ENCODE measurements around the gene DLGAP1.
A peak's percentile ranks its signal among the peaks of the same experiment; 100 is the strongest.

The DLGAP1 gene

DNA sequence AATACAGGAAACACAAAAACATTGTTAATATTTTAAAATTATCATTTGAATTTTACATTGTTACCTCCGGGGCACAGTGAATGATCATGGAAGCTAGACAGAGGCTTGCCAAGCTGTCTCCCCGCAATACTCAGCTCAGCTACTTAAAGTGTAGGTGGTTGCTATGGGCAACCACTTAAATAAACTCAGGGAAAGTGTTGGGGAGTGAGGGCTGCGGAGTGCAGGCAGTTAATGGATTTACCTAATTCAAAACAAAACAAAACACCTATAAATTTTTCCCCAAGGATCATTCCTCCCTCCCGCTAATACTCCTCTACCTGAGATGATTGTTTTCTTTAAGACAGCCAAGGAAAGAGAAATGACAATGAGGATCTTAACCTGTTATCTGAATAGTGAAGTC, 655.6 kb downstream of the DLGAP1 start:
- FAIRE-seq (no peak), DNase-seq (ENCODE audit: insufficient read length, low spot score) (no peak)

DNA sequence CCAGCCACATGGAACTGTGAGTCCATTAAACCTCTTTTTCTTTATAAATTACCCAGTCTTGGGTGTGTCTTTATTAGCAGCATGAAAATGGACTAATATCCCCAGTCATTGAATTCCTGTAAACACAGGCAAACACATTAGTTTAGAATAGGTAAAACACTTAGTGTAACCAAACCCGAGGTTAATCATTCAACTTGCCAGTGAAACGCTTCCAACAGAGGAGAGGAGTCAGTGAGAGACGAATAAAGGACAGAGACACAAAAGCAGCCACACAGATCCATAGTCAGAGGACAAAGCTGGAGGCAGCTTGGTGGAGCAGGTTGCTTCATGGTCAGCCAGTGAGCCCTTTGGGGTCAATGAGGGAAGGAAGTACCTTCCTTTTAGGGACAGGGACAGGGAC, 657.1 kb downstream of the DLGAP1 start:
- DNase-seq (ENCODE audit: insufficient read length, low spot score) (no peak), FAIRE-seq (no peak)

DNA sequence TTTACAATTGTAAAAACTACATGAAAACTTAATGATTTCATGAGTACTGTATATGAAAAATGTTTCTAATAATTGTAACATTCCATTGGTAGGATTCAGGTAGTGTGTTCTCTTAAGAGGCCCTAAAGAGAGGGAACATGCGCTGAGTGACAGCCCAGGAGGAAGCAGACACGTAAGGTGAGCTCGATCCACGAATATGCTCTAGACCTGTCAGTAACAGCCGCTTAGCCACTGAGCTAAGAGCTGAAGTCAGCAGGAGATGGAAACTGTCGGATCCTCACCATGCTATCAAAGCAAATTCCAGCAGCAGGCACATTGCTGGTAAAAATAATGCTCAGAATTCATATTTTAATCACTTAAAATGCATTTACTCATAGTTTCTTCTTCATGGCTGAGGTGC, 658.7 kb downstream of the DLGAP1 start:
- DNase-seq (ENCODE audit: insufficient read length, low spot score) (no peak), FAIRE-seq (no peak)

DNA sequence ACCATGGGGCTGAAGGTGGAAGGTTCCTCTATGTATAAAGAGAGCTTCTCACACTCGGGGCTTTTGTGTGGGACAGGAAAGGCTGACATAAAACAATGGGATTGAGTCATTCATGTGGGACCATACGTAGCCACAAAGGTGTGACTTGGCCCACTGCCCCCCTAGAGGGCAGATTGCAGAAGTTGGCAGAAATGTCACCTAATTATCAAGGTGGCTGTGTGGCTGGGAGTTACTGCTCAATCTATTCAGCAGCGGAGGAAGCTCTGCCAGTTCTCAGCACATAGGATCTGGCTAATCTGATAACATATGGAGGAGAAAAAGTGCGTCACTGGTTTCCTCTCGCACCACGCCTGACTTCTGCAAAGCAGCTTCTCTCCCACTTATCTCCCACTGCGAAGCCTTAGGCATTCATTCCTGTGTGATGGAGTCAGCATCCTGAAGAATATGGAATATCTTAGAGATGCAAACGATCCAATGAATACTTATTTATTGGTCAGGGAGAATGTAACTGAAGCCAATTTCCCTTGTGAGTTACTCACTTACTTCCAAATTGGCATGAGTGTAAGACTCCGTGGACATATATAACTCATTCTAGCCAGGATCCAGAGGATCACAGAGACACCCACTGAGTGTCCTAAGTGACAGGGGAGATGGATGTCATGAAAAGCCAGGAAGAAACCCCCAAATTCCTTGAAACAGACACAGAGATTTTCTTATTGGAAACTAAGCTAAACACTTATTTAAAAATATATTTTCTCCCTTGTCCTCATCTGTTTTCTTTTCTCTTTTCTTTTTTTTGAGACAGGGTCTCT, 660.4 kb downstream of the DLGAP1 start:
- DNase-seq (ENCODE audit: insufficient read length, low spot score), result no peak
- no peak for FAIRE-seq

DNA sequence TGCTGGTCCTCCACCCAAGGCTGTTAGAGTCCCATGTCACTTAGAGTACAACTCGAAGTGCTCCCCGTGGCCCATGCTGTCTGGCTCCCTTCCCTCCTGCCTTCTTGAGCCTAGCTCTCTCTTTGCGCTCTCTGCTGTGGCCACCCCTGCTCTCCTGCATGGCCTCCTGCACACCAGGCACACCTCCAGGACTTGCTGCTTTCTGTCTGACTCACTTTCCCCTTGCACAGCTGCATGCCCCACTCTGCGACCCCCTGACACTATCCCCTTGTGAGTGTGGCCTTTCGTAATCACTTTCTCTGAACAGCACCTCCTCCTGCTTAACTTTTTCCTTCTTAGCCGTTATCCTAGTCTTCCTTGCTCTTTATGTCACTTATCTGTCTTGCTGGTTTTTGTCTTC, 661.6 kb downstream of the DLGAP1 start:
- FAIRE-seq (no peak), DNase-seq (ENCODE audit: insufficient read length, low spot score) (no peak)

DNA sequence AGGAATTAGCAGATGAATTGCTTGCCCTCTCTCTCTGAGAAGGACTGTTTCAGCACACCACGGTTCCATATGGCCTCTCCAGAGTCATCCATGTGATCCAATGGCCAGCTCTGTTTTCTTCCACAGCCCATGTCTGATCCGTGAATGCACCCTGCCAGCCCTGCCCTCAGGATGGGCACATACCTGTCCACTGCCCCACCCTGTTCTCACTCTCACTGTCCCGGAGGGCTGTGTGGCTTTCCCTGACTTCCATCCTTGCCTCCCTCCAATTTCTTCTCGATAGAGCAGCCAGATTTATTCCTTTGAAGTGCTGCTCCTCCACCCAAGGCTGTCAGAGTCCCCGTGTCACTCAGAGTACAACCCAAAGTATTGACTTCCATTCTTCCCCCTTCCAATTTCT, 662.0 kb downstream of the DLGAP1 start:
- no peak for FAIRE-seq
- DNase-seq (ENCODE audit: insufficient read length, low spot score), result no peak

DNA sequence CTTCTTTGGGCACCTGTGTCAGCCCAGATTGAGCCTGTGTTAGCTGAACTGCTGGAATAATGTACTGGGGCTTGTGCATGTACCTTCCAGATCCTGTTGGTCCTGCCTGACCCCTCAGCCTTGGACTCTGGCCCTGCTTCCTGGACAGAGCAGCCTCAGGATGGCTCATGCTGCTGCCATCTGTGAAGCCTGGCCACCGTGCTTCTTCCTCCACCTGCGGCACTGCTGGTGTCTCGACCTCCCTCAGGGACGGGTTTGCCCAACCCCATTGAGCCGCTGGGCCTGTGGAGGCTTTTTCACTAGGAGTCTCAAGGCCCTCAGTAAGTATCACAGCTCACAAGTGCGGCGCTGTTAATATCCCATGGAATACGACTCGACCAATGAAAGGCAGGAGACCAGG, 662.4 kb downstream of the DLGAP1 start:
- FAIRE-seq, result no peak
- DNase-seq (ENCODE audit: insufficient read length, low spot score), result no peak

DNA sequence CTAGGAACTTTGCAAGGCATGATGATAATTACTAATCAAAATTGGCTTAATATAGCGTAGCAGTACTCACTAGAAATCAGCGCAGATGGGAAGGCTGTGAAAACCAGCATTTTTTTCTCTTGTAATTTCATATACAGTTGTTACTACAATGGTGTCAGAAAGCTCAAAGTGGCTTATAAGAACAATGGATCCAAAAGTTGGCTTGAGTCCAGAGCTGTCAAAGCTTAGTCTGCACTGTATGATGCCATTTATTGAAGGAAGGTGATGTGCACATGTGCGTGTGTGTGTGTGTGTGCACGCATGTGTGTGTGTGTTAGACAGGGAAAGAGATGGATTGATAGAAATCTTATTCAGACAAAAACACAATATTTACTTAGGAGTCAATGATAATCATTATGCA, 663.9 kb downstream of the DLGAP1 start:
- DNase-seq (ENCODE audit: insufficient read length, low spot score) (no peak), FAIRE-seq (no peak)

DNA sequence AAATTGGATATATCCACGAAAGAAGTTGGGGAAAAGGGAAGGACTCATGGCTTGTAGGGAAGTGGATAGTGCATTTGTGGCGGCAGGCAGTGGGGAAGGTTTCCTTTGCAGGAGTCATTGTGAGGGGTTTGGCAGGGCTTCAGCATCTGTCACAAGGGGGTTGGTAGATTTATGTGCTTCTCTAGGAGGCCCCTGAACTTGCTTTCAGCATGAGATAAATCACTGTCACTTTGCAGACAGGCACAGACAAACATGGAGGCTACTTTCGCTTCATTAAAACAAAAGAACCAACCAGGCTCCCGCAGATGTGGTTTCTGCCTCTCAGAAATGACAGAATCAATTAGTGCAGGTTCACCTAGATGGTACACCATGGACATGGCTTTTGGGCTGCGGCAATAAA, 664.4 kb downstream of the DLGAP1 start:
- DNase-seq (ENCODE audit: insufficient read length, low spot score) (no peak), FAIRE-seq (no peak)

DNA sequence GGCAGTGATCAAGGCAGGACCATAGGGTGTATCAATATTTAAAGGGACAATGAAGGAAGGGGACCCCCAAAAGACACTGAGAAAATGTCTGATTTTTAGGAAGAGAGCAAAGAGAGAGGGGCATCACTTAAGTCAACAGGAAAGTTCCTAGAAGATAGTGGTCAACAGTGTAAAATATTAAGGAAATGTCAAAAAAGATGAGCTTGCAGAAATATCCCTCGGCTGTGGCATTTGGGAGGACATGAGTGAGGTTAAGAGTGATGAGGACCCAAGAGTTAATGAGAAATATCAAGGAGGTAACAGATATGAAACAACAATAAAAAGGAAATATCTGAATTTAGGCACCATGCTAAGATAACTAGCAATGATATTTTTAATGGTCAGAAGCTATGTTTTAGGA, 665.6 kb downstream of the DLGAP1 start:
- DNase-seq (ENCODE audit: insufficient read length, low spot score) (no peak), FAIRE-seq (no peak)

DNA sequence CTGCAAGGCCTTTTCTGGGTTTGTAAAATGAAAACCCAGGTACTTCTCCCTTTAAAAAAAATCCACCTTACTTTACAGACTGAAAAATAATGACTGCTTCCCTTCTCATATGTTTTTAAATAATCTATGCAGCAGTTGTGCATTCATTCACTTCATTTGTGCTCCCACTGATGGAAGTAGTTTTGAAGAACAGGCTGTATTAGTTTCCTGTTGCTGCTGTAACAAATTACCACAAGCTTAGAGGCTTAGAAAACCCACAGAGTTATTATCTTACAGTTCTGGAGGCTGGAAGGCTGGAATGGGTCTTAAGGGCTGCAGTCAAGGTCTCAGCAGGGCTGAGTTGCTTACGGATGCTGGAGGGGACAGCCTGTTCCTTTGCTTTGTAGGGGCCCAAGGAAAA, 670.2 kb downstream of the DLGAP1 start:
- no peak for FAIRE-seq

DNA sequence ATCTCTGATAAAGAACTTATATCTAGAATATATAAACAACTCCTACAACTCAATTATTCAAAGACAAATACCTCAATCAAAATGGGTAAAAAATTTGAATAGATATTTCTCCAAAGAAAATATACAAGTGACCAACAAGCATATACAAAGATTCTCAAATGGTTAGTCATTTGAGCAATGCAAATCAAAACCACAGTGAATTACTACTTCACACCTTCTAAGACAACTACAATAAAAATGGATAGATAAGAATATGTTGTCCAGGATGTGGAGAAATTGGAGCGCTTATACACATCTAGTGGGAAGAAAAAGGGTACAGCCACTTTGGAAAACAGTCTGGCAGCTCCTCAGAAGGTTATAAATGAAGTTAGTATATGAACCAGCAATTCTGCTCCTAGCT, 672.2 kb downstream of the DLGAP1 start:
- no peak for FAIRE-seq

More for the DNA sequence above, 670.2 kb downstream of the DLGAP1 start:
- no peak for DNase-seq (ENCODE audit: insufficient read length, low spot score)

DNA sequence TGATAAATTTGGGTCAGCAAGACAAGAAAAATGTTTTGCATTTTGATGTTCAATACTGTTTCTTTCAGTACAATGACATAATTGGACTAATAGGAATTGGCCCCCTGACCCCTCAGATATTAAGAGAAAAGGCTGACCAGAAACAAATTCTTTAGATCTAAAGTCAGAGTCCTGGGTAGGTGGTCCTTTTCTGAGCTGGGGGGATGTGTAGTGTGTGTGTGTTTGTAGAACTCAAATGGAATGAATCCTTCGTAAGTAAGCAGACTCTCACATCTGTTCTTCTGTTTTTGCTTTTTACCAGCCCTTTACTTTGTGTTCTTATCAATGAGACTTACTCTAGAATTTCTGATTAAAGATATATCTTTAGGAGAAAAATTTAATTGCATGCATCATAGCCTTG, 677.4 kb downstream of the DLGAP1 start:
- FAIRE-seq (no peak), DNase-seq (ENCODE audit: insufficient read length, low spot score) (no peak)

More for the DNA sequence above, 672.2 kb downstream of the DLGAP1 start:
- DNase-seq (ENCODE audit: insufficient read length, low spot score), result no peak

DNA sequence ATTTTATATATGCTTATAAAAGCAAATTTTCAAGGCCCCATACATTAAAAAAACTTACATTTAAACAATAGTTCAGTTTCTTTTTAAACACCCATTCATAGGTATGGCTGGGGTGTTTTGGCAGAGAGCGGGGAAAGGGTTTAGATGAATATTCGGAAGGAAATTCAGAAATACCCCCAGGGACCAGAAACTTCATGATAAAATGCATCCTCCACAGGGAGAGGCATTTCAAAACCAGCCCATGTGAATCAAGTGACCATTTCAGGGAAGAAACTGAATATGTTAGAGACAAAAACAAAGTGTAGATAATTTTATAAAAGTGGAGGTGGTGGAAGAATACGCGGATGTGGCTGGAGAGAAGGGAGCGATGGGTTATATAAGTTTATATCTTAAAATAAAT, 678.0 kb downstream of the DLGAP1 start:
- DNase-seq (ENCODE audit: insufficient read length, low spot score) (no peak), FAIRE-seq (no peak)

DNA sequence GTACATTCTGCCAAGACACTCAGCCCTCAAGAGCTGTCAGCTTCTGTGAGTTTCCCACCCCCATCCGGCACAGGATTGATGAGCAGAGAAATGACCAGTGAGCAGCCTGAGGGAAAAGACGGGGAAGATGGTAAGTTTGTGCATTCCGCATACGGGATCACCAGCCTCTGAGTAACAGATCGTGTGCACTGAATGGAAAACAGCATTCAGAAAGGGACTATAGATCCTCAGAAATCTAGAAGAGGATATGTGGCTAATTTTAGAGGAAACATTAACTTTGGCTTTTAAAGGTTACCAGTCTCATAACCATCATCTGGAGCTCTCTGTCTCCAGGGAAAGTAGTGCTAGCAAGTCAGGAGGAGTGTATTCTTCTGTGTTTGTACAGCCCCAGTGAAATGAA, 679.1 kb downstream of the DLGAP1 start:
- FAIRE-seq (no peak), DNase-seq (ENCODE audit: insufficient read length, low spot score) (no peak)

DNA sequence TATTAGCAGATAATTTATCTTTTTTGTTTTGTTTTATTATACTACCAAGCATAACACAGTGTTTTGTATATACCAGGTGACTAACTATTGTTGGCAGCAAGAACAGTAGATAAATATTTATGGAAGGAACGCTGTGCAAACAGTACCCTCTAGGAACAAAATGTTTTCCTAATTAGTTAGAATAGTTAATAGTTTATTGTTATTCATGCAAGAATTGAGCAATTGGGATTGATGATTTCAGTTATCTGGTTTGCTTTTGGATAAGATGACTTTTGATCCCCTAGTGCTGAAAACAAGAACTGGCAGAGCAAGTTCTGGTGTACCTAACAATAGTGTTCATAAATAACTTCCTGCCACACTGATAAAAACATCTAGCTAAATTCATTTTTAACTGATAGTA, 681.8 kb downstream of the DLGAP1 start:
- FAIRE-seq (no peak), DNase-seq (ENCODE audit: insufficient read length, low spot score) (no peak)

DNA sequence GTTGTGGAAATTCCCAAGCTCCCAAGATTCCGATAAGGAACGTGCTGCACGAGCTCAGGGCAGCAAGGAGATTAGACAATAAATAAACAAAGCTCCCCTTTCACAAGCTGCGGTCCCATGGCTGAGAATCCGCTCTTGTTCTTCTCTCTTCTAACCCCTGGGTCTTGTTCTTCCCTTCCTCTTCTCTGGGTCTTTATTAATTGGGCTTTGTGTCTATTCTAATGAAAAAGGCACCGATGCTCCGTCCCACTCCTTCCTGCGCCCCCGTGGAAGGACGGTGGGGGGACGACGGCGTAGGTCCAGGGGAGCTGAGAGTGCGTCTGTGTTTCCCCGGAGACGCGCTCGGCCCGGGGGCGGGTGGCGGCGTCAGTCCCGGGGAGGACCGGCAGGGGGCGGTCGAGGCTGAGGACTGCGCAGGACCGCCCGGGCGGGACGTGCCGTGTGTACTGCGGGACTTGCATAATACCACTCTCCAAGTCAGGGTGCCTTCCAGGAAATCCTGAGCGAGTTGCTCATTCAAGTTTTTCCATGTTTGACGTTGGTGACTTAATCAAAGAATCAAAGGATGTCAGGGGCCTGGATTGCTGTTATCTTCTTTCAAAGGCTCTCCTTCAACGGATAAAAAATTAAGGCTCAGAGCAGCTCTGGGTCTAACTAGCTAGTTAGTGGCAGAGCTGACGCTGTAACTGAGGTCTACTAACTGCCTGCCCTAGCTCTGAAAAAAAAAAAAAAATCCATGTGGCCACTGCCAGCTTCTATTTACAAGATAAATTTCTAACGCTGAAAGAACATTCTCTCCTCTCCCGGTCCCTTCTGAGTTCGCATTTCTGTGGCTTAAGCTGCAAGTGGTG, 683.8 kb downstream of the DLGAP1 start:
- DNase-seq (ENCODE audit: insufficient read length, low spot score) (peak; percentile 55), FAIRE-seq (no peak)

DNA sequence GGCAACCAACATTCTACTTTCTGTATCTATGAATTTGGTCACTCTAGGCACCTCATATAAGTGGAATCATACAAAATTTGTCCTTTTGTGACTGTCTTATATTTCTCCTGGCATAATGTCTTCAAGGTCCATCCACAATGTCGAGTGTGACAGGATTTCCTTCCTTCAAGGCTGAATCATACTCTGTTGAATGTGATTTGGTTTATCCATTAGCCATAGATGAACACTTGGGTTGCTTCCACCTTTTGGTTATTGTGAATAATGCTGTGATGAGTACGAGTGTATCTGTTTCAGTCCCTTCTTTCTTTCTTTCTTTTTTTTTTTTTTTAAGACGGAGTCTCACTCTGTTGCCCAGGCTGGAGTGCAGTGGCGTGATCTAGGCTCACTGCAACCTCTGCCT, 693.8 kb downstream of the DLGAP1 start:
- no peak for FAIRE-seq
- DNase-seq (ENCODE audit: insufficient read length, low spot score), result no peak

DNA sequence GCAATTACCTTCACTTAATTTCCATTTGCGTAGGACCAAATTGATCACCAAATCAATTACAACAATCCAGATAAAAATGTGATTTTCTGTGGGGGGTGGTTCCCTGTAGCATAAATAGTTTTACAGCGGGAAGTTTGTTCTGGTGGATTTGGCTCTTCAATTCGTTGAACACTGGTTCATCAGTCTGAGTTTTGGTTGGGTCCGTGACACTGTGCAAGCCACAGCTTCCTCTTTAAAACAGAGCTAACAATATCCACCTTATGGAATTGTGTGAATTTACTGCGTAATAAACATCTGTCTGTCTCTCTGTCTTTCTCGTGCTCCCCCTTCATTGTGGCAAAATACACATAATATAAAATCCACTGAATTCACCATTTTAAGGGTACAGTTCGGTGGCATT, 694.4 kb downstream of the DLGAP1 start:
- no peak for FAIRE-seq

DNA sequence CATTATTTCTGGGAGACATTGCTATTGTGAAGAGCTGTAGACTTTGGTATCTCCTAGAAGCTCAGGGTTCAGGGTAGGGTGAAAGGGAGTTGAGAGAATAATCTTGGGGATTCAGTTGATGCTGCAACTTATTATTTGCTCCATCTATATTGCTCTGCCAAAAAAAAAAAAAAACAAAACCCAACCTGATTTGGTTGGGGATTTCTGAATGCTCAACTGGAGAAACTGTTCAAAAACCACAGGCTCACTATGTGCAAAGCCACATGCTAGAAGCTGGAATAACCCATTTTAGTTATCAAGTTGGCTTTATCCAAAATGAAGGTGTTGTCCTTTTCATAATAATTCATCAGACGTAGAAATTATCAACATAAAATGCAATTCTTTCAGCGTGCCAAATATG, 696.0 kb downstream of the DLGAP1 start:
- no peak for DNase-seq (ENCODE audit: insufficient read length, low spot score)
- no peak for FAIRE-seq

More for the DNA sequence above, 694.4 kb downstream of the DLGAP1 start:
- no peak for DNase-seq (ENCODE audit: insufficient read length, low spot score)

DNA sequence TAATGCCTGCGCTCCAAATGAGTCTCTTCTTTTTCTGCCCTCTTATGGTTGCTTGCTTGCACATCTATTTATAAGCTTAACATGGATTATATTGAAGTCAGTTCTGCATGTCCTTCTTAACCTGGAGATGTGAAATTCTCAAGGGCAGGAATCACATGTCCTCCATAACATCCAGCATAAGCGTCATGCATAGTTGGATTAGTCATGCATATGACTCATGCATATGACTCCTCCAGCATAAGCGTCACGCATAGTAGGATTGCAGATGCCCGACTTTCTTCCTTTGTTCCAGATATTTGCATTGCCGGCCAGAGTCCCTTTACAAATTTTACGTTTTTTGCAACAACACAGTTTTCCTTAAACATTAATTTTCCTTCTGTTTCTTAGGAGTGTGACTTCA, 696.6 kb downstream of the DLGAP1 start:
- no peak for DNase-seq (ENCODE audit: insufficient read length, low spot score)
- FAIRE-seq, result no peak

DNA sequence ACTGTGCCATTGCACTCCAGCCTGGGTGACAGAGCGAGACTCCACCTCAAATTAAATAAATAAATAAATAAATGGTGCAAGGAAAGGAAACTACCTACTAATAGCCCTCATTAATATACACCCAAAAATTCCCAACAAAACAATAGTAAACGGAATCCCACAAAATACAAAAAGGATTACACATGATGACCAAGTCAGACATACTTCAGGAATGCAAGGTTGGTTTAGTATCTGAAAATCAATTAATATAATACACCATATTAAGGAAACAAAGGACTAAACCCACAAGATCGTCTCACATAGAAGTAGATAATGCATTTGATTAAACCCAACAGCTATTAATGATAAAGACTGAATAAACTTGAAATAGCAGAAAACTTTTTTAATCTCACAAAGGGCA, 697.7 kb downstream of the DLGAP1 start:
- no peak for FAIRE-seq

More for the DNA sequence above, 697.7 kb downstream of the DLGAP1 start:
- no peak for DNase-seq (ENCODE audit: insufficient read length, low spot score)

Data from GM19239 (cell line).